Caco-2 (cell line): ENCODE results near the gene CTIF. TPM values are rescaled to one million over a fixed set of nuclear protein-coding genes. Genes with fewer than 3 reads are reported as not detected.

Experiments
- BruUV-seq: library from RNA; stranded (reverse); fragments of 400-500 nt; replicated peaks from 2 replicates; lab custom pipeline; 2021; lab: Mats Ljungman, UMichigan
- CTCF ChIA-PET: fragments of 300-600 bp; sonication (Branson Sonifier 250); formaldehyde crosslinking; loops from one replicate; lab custom pipeline; 2022; ENCODE audit warnings: antibody characterized with exemption; lab: Charles Lee
- POLR2A ChIA-PET: fragments of 300-600 bp; sonication (Branson Sonifier 250); formaldehyde crosslinking; loops from one replicate; lab custom pipeline; 2022; ENCODE audit warnings: antibody characterized with exemption; lab: Charles Lee
- DNase-seq, 2 experiments: peaks; one replicate each; pipeline versions ENCODE4 v3.0.0 to v3.0.0-alpha.2; 2020 to 2022
- H3K27me3 ChIP-seq: replicated peaks from 2 replicates; pipeline ENCODE4 v1.6.0; 2011; ENCODE audit warnings: low read length; ENCODE audit not compliant: control insufficient read depth, insufficient read depth
- H3K36me3 ChIP-seq: 2 replicates; pipeline ENCODE4 v1.5.1; 2011; ENCODE audit warnings: low read length; ENCODE audit not compliant: control insufficient read depth, insufficient read depth
- H3K4me1 ChIP-seq: fragments of 250-450 bp; sonication (Bioruptor Pico); 2 replicates; pipeline ENCODE4 v1.5.1; 2020; ENCODE audit warnings: mild to moderate bottlenecking
- H3K4me3 ChIP-seq: 2 replicates; pipeline ENCODE4 v1.5.1; 2011; ENCODE audit warnings: low read depth, mild to moderate bottlenecking, control low read depth, low read length
- H3K9me3 ChIP-seq: fragments of 250-450 bp; sonication (Bioruptor Pico); 2 replicates; pipeline ENCODE4 v1.5.1; 2020; ENCODE audit warnings: mild to moderate bottlenecking, moderate library complexity
- H3K27ac Mint-ChIP-seq: one replicate; pipeline ENCODE4 v1.8.0; 2022; ENCODE audit warnings: mixed read lengths; ENCODE audit not compliant: unreplicated experiment
- H3K27me3 Mint-ChIP-seq: one replicate; pipeline ENCODE4 v1.8.0; 2022; ENCODE audit warnings: mixed read lengths; ENCODE audit not compliant: insufficient read depth, unreplicated experiment
- H3K36me3 Mint-ChIP-seq: one replicate; pipeline ENCODE4 v1.8.0; 2022; ENCODE audit warnings: mild to moderate bottlenecking, mixed read lengths; ENCODE audit not compliant: insufficient read depth, unreplicated experiment
- H3K4me1 Mint-ChIP-seq: one replicate; pipeline ENCODE4 v1.8.0; 2022; ENCODE audit warnings: low read depth, mixed read lengths; ENCODE audit not compliant: unreplicated experiment
- H3K4me3 Mint-ChIP-seq: one replicate; pipeline ENCODE4 v1.8.0; 2022; ENCODE audit warnings: mild to moderate bottlenecking, moderate library complexity, mixed read lengths; ENCODE audit not compliant: unreplicated experiment
- H3K9me3 Mint-ChIP-seq: one replicate; pipeline ENCODE4 v1.8.0; 2022; ENCODE audit warnings: mixed read lengths; ENCODE audit not compliant: unreplicated experiment
- intact Hi-C: fragments of 100-400 bp; cut with micrococcal nuclease; formaldehyde crosslinking; loops from one replicate; pipeline ENCODE4 v1.10.0; 2022; ENCODE audit not compliant: unreplicated experiment
- total RNA-seq: library from RNA; stranded (reverse); gene quantifications from 2 replicates; pipeline ENCODE4 v1.2.3, GENCODE V29; 2022
- TF ChIP-seq, protein P1 (sequence below), 2 experiments: fragments of 200-600 bp in 1 of 2; IDR thresholded peaks; 1 replicate in 1 of 2; 2 replicates in 1 of 2; pipeline versions ENCODE4 v1.5.1 to v1.8.0; 2011 to 2022; ENCODE audit warnings: antibody characterized with exemption in 1 of 2, control low read depth in 1 of 2, inconsistent platforms in 1 of 2, low read depth in 1 of 2, low read length in 1 of 2, mild to moderate bottlenecking in 1 of 2, moderate library complexity in 1 of 2; ENCODE audit not compliant: insufficient read depth in 1 of 2, severe bottlenecking in 1 of 2, unreplicated experiment in 1 of 2

The CTIF gene
- total RNA-seq, 1 experiment from 2014 or later: 19.9 TPM

GRCh38 chr18:48835745-48836170 lies 296.9 kb downstream of the CTIF start:
- CTCF ChIA-PET: no interaction called here
- POLR2A ChIA-PET: no interaction called here

GRCh38 chr18:48836231-48836805 lies 297.5 kb downstream of the CTIF start:
- H3K36me3 ChIP-seq: no peaks in the 10 kb centered on the region
- no peaks in the 10 kb centered on the region for H3K9me3 Mint-ChIP-seq
- H3K4me3 ChIP-seq: no peak overlapping the region
- peaks cover 10% of the 10 kb centered on the region for H3K36me3 Mint-ChIP-seq
- no peak for DNase-seq
- BruUV-seq: no TSS peak
- ChIA-PET POLR2A (no interaction called here), CTCF (no interaction called here)
- H3K9me3 ChIP-seq: no peaks in the 10 kb centered on the region
- intact Hi-C loops: no loop called here
- no peaks in the 10 kb centered on the region for H3K27me3 ChIP-seq
- peaks cover 11% of the 10 kb centered on the region for H3K4me1 Mint-ChIP-seq
- H3K4me3 Mint-ChIP-seq: no peak overlapping the region
- TF ChIP-seq, protein P1, sequence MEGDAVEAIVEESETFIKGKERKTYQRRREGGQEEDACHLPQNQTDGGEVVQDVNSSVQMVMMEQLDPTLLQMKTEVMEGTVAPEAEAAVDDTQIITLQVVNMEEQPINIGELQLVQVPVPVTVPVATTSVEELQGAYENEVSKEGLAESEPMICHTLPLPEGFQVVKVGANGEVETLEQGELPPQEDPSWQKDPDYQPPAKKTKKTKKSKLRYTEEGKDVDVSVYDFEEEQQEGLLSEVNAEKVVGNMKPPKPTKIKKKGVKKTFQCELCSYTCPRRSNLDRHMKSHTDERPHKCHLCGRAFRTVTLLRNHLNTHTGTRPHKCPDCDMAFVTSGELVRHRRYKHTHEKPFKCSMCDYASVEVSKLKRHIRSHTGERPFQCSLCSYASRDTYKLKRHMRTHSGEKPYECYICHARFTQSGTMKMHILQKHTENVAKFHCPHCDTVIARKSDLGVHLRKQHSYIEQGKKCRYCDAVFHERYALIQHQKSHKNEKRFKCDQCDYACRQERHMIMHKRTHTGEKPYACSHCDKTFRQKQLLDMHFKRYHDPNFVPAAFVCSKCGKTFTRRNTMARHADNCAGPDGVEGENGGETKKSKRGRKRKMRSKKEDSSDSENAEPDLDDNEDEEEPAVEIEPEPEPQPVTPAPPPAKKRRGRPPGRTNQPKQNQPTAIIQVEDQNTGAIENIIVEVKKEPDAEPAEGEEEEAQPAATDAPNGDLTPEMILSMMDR (IDR thresholded peaks at IDR 0.05; ENCODE audit: insufficient read depth in 1 of 2, low read depth in 1 of 2, low read length in 1 of 2, severe bottlenecking in 1 of 2, unreplicated experiment in 1 of 2): no peak
- no peaks in the 10 kb centered on the region for H3K27me3 Mint-ChIP-seq
- H3K27ac Mint-ChIP-seq: no peak overlapping the region
- H3K4me1 ChIP-seq: no peaks in the 10 kb centered on the region

More at GRCh38 chr18:48835745-48836170, 296.9 kb downstream of the CTIF start:
- TF ChIP-seq, protein P1 (IDR thresholded peaks at IDR 0.05; ENCODE audit: insufficient read depth in 1 of 2, low read depth in 1 of 2, low read length in 1 of 2, severe bottlenecking in 1 of 2, unreplicated experiment in 1 of 2): no peak
- peaks cover 10% of the 10 kb centered on the region for H3K36me3 Mint-ChIP-seq
- H3K9me3 ChIP-seq: no peaks in the 10 kb centered on the region
- no peaks in the 10 kb centered on the region for H3K27me3 Mint-ChIP-seq
- H3K4me3 Mint-ChIP-seq: no peak overlapping the region
- H3K36me3 ChIP-seq: no peaks in the 10 kb centered on the region
- no peaks in the 10 kb centered on the region for H3K4me1 ChIP-seq
- H3K4me1 Mint-ChIP-seq: peaks cover 11% of the 10 kb centered on the region
- no peak overlapping the region for H3K27ac Mint-ChIP-seq
- no peaks in the 10 kb centered on the region for H3K27me3 ChIP-seq
- BruUV-seq: no TSS peak
- no peaks in the 10 kb centered on the region for H3K9me3 Mint-ChIP-seq
- intact Hi-C loops: no loop called here
- no peak overlapping the region for H3K4me3 ChIP-seq
- DNase-seq: no peak

DNA sequence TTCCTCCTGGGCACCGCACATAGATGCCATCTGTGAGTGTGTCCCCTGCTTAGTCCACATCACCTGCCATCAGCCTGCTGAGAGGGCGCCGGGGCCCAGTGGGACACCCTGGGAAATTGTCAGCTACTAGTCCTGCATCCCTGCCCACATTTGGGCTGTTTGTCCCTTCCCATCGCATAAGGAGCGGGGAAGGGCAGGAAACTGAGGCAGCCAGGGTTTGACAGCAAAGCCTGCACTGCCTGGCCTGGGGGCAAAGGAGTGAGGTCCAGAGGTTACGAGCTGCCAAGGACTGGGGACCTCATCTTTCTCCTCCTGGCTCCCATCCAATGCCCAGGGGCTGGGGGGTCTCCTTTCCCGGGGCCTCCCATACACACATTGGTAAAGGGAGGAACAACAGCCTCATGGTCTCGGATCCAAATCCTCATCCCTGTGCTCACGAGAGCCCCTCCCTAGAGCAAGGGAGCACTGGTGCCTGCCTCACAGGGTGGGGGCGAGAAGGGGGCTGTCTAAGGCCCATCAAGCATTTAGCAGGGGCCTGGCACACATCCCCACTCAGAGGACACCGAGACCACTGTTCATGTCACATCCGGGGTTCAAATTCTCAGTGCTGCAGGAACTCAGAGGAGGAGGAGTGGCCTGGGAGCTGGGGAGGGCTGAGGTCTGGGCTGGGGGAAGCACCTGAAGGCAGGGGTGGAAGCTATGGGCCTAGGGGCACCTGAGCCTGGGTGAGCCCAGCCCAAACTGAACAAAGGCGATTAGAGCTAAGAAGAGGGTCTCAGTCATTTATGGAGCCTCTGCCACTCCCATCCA lies 298.2 kb downstream of the CTIF start:
- TF ChIP-seq, protein P1 (IDR thresholded peaks at IDR 0.05; ENCODE audit: insufficient read depth in 1 of 2, low read depth in 1 of 2, low read length in 1 of 2, severe bottlenecking in 1 of 2, unreplicated experiment in 1 of 2): no peak
- Histone ChIP-seq H3K27me3 (no peaks in the 10 kb centered on the region), H3K9me3 (no peaks in the 10 kb centered on the region), H3K4me3 (no peak overlapping the region), H3K4me1 (no peaks in the 10 kb centered on the region), H3K36me3 (no peaks in the 10 kb centered on the region)
- peaks cover 10% of the 10 kb centered on the region for H3K36me3 Mint-ChIP-seq
- no peaks in the 10 kb centered on the region for H3K9me3 Mint-ChIP-seq
- H3K4me3 Mint-ChIP-seq: no peak overlapping the region
- no peaks in the 10 kb centered on the region for H3K27me3 Mint-ChIP-seq
- intact Hi-C loops: no loop called here
- ChIA-PET CTCF (no interaction called here), POLR2A (no interaction called here)
- H3K4me1 Mint-ChIP-seq: peaks cover 11% of the 10 kb centered on the region
- BruUV-seq: no TSS peak
- no peak overlapping the region for H3K27ac Mint-ChIP-seq
- DNase-seq: no peak
